ENCODE data around the gene TAS2R60. TPM values are rescaled to one million over a fixed set of nuclear protein-coding genes. Genes with fewer than 3 reads are reported as not detected.
"Not testable (repeated sequence)": the region's sequence is repeated elsewhere in the genome, so short reads cannot be mapped to it uniquely, and the experiment has no call there.

Gene TAS2R60
- total and polyA plus RNA-seq, 2 donors from 2014 or later, result not detected

GRCh38 chr7:143463957-143464356, 20.7 kb downstream of the TAS2R60 start:
- H3K27ac ChIP-seq (ENCODE audit: low read depth in 2 of 2, low read length in 2 of 2), result no peak overlapping the region
- H3K9ac ChIP-seq (ENCODE audit: low read length in 3 of 3), result no peak overlapping the region
- no peak overlapping the region for H3K4me3 ChIP-seq (ENCODE audit: low read length in 3 of 3)
- DNase-seq, result no peak
- no peaks in the 10 kb centered on the region for H3K27me3 ChIP-seq (ENCODE audit: control insufficient read depth, insufficient read depth, low read length)
- H3K9me3 ChIP-seq (ENCODE audit: control insufficient read depth in 2 of 3, insufficient read depth in 1 of 3, low read length in 3 of 3), result no peaks in the 10 kb centered on the region
- intact Hi-C loops (cut with DNase I), result no loop called here
- H3K36me3 ChIP-seq (ENCODE audit: control insufficient read depth in 2 of 3, insufficient read depth in 3 of 3, low read length in 3 of 3), result no peaks in the 10 kb centered on the region
- no peaks in the 10 kb centered on the region for H3K4me1 ChIP-seq (ENCODE audit: control insufficient read depth in 2 of 3, insufficient read depth in 2 of 3, low read depth in 1 of 3, low read length in 3 of 3)
- TF ChIP-seq CTCF (IDR thresholded peaks at IDR 0.05; ENCODE audit: borderline replicate concordance, extremely low read depth, insufficient read depth), result no peak
- FAIRE-seq, result no peak

GRCh38 chr7:143467724-143468123, 24.5 kb downstream of the TAS2R60 start:
- TF ChIP-seq CTCF (IDR thresholded peaks at IDR 0.05; ENCODE audit: borderline replicate concordance, extremely low read depth, insufficient read depth), result no peak
- Histone ChIP-seq H3K4me3 (ENCODE audit: low read length in 3 of 3) (no peak overlapping the region), H3K27me3 (ENCODE audit: control insufficient read depth, insufficient read depth, low read length) (no peaks in the 10 kb centered on the region), H3K9me3 (ENCODE audit: control insufficient read depth in 2 of 3, insufficient read depth in 1 of 3, low read length in 3 of 3) (peaks cover 0 to 8% (median 0%) of the 10 kb centered on the region in 3 donors), H3K27ac (ENCODE audit: low read depth in 2 of 2, low read length in 2 of 2) (no peak overlapping the region), H3K36me3 (ENCODE audit: control insufficient read depth in 2 of 3, insufficient read depth in 3 of 3, low read length in 3 of 3) (no peaks in the 10 kb centered on the region), H3K4me1 (ENCODE audit: control insufficient read depth in 2 of 3, insufficient read depth in 2 of 3, low read depth in 1 of 3, low read length in 3 of 3) (no peaks in the 10 kb centered on the region), H3K9ac (ENCODE audit: low read length in 3 of 3) (no peak overlapping the region)
- DNase-seq, result no peak
- intact Hi-C loops (cut with DNase I), result no loop called here
- no peak for FAIRE-seq

- FAIRE-seq; DNase-seq; H3K4me3 ChIP-seq (ENCODE audit: low read length in 3 of 3); intact Hi-C loops (cut with DNase I); H3K27ac ChIP-seq (ENCODE audit: low read depth in 2 of 2, low read length in 2 of 2); H3K9me3 ChIP-seq (ENCODE audit: control insufficient read depth in 2 of 3, insufficient read depth in 1 of 3, low read length in 3 of 3); H3K9ac ChIP-seq (ENCODE audit: low read length in 3 of 3); H3K4me1 ChIP-seq (ENCODE audit: control insufficient read depth in 2 of 3, insufficient read depth in 2 of 3, low read depth in 1 of 3, low read length in 3 of 3); H3K27me3 ChIP-seq (ENCODE audit: control insufficient read depth, insufficient read depth, low read length); H3K36me3 ChIP-seq (ENCODE audit: control insufficient read depth in 2 of 3, insufficient read depth in 3 of 3, low read length in 3 of 3): not testable (repeated sequence)
Observed at GRCh38 chr7:143472071-143472689, 28.9 kb downstream of the TAS2R60 start.

- H3K9ac ChIP-seq (ENCODE audit: low read length in 3 of 3), result no peak within 1 kb of the TSS
- intact Hi-C loops (cut with DNase I), result no loop called here
- no peak within 1 kb of the TSS for H3K4me3 ChIP-seq (ENCODE audit: low read length in 3 of 3)
- TF ChIP-seq CTCF (IDR thresholded peaks at IDR 0.05; ENCODE audit: borderline replicate concordance, extremely low read depth, insufficient read depth), result no peak
- no peaks in the 10 kb centered on the region for H3K36me3 ChIP-seq (ENCODE audit: control insufficient read depth in 2 of 3, insufficient read depth in 3 of 3, low read length in 3 of 3)
- H3K27me3 ChIP-seq (ENCODE audit: control insufficient read depth, insufficient read depth, low read length), result no peaks in the 10 kb centered on the region
- no peaks in the 10 kb centered on the region for H3K4me1 ChIP-seq (ENCODE audit: control insufficient read depth in 2 of 3, insufficient read depth in 2 of 3, low read depth in 1 of 3, low read length in 3 of 3)
- FAIRE-seq (no peak), DNase-seq (no peak)
- H3K27ac ChIP-seq (ENCODE audit: low read depth in 2 of 2, low read length in 2 of 2), result no peak within 1 kb of the TSS
- peaks cover 0 to 4% (median 0%) of the 10 kb centered on the region in 3 donors for H3K9me3 ChIP-seq (ENCODE audit: control insufficient read depth in 2 of 3, insufficient read depth in 1 of 3, low read length in 3 of 3)
Observed at GRCh38 chr7:143477501-143478150, 34.4 kb downstream of the TAS2R60 start, which contains the start of gene TAS2R41. TAS2R41 (plus strand) TSS chr7:143477873; CDS start chr7:143477873, 0 bp downstream.

All from kidney (tissue), 14 donors.